GM23338 (cell line): ENCODE data around the gene SLC26A5. TPM values are rescaled to one million over a fixed set of nuclear protein-coding genes. Genes with fewer than 3 reads are reported as not detected.

ENCODE experiments used
- ATAC-seq: fragments of 200-7000 bp; cut with Tn5 transposase; 3 replicates; pipeline ENCODE4 v1.9.1; 2020
- DNase-seq: peaks from one replicate; pipeline ENCODE4 v3.0.0-alpha.2; 2015; ENCODE audit warnings: low spot score
- H2AFZ ChIP-seq: fragments of 200-600 bp; sonication (generic); 2 replicates; pipeline ENCODE4 v1.8.0; 2016; ENCODE audit warnings: antibody characterized with exemption, mild to moderate bottlenecking, moderate library complexity
- H3F3A ChIP-seq: fragments of 200-600 bp; sonication (generic); replicated peaks from 2 replicates; pipeline ENCODE4 v1.8.0; 2017; ENCODE audit warnings: antibody characterized with exemption, mixed run types, low read depth
- H3K27ac ChIP-seq: fragments of 200-600 bp; sonication (generic); 2 replicates; pipeline ENCODE4 v1.6.1; 2016; ENCODE audit warnings: low read depth
- H3K27me3 ChIP-seq: fragments of 200-600 bp; sonication (generic); 2 replicates; pipeline ENCODE4 v1.8.0; 2016; ENCODE audit warnings: mild to moderate bottlenecking, mixed run types, moderate library complexity; ENCODE audit not compliant: insufficient read depth
- H3K36me3 ChIP-seq: fragments of 200-600 bp; sonication (generic); 2 replicates; pipeline ENCODE4 v1.8.0; 2016; ENCODE audit warnings: mild to moderate bottlenecking; ENCODE audit not compliant: insufficient read depth
- H3K4me1 ChIP-seq: fragments of 200-600 bp; sonication (generic); 2 replicates; pipeline ENCODE4 v1.8.0; 2016; ENCODE audit warnings: mild to moderate bottlenecking, moderate library complexity; ENCODE audit not compliant: insufficient read depth
- H3K4me2 ChIP-seq: fragments of 200-600 bp; sonication (generic); 2 replicates; pipeline ENCODE4 v1.7.1; 2017; ENCODE audit warnings: mixed run types
- H3K4me3 ChIP-seq: fragments of 200-600 bp; sonication (generic); 2 replicates; pipeline ENCODE4 v1.6.1; 2016; ENCODE audit warnings: mixed run types
- H3K79me2 ChIP-seq: fragments of 200-600 bp; sonication (generic); replicated peaks from 2 replicates; pipeline ENCODE4 v1.8.0; 2017; ENCODE audit warnings: mild to moderate bottlenecking; ENCODE audit not compliant: insufficient read depth
- H3K9me2 ChIP-seq: fragments of 200-600 bp; sonication (generic); 2 replicates; pipeline ENCODE4 v1.8.0; 2017; ENCODE audit not compliant: insufficient read depth
- H4K20me1 ChIP-seq: fragments of 200-600 bp; sonication (generic); replicated peaks from 2 replicates; pipeline ENCODE4 v1.8.0; 2017; ENCODE audit warnings: mild to moderate bottlenecking; ENCODE audit not compliant: insufficient read depth
- H3K27ac Mint-ChIP-seq: 2 replicates; pipeline ENCODE4 v1.8.0; 2020; ENCODE audit warnings: inconsistent platforms, mild to moderate bottlenecking, moderate library complexity, mixed read lengths
- H3K27me3 Mint-ChIP-seq: 3 replicates; pipeline ENCODE4 v1.8.0; 2022; ENCODE audit warnings: low read depth, mild to moderate bottlenecking, moderate library complexity, mixed read lengths, inconsistent platforms; ENCODE audit not compliant: insufficient read depth, poor library complexity
- H3K36me3 Mint-ChIP-seq: 3 replicates; pipeline ENCODE4 v1.8.0; 2021; ENCODE audit warnings: low read depth, mild to moderate bottlenecking, inconsistent platforms, moderate library complexity, mixed read lengths
- H3K4me1 Mint-ChIP-seq: 3 replicates; pipeline ENCODE4 v1.8.0; 2020; ENCODE audit warnings: mild to moderate bottlenecking, inconsistent platforms, mixed read lengths
- H3K4me3 Mint-ChIP-seq: 3 replicates; pipeline ENCODE4 v1.8.0; 2021; ENCODE audit warnings: moderate library complexity, mild to moderate bottlenecking, inconsistent platforms, mixed read lengths
- H3K9me3 Mint-ChIP-seq: 3 replicates; pipeline ENCODE4 v1.8.0; 2020; ENCODE audit warnings: moderate library complexity, mild to moderate bottlenecking, inconsistent platforms, mixed read lengths
- ETS1 ChIP-seq: IDR thresholded peaks from 2 replicates; pipeline ENCODE4 v1.6.1; 2016; ENCODE audit warnings: antibody characterized with exemption
- EZH2 ChIP-seq: fragments of 200-600 bp; sonication (generic); IDR thresholded peaks from one replicate; pipeline ENCODE4 v1.8.0; 2017; ENCODE audit warnings: antibody characterized with exemption, mild to moderate bottlenecking, low read depth; ENCODE audit not compliant: unreplicated experiment
- JUNB ChIP-seq: IDR thresholded peaks from one replicate; pipeline ENCODE4 v1.6.1; 2016; ENCODE audit warnings: antibody characterized with exemption; ENCODE audit not compliant: unreplicated experiment
- REST ChIP-seq: IDR thresholded peaks from one replicate; pipeline ENCODE4 v1.6.1; 2018; ENCODE audit warnings: antibody characterized with exemption; ENCODE audit not compliant: unreplicated experiment
- STAT1 ChIP-seq: IDR thresholded peaks from one replicate; pipeline ENCODE4 v1.6.1; 2016; ENCODE audit warnings: antibody characterized with exemption; ENCODE audit not compliant: unreplicated experiment
- ZNF114 ChIP-seq: fragments of 250-450 bp; sonication (Bioruptor Pico); IDR thresholded peaks from 2 replicates; pipeline ENCODE4 v1.5.0; 2020; ENCODE audit warnings: mild to moderate bottlenecking, moderate library complexity
- polyA plus RNA-seq: library from polyadenylated mRNA; unstranded; fragments of >200 nt; fragmentation: Nextera tagmentation; extraction: Ambion mirVana; gene quantifications from 2 replicates; pipeline ENCODE4 v1.2.1, GENCODE V29; 2016
- total RNA-seq: library from RNA; depleted of rRNA; stranded (reverse); fragments of >200 nt; shearing (Covaris generic); gene quantifications from 2 replicates; pipeline ENCODE4 v1.2.3, GENCODE V29; 2014
- TF ChIP-seq, protein P1 (sequence below), 2 experiments: fragments of 200-600 bp in 1 of 2; sonication (generic) in 1 of 2; conservative IDR thresholded peaks; 2 replicates each; pipeline versions ENCODE4 v1.5.1 to v1.6.1; 2016 to 2017; ENCODE audit warnings: antibody characterized with exemption in 2 of 2, low read depth in 2 of 2, mild to moderate bottlenecking in 2 of 2, moderate library complexity in 1 of 2
- TF ChIP-seq, protein P2 (sequence below): fragments of 250-450 bp; sonication (Bioruptor Pico); IDR thresholded peaks from 2 replicates; pipeline ENCODE4 v1.5.0; 2020; ENCODE audit warnings: mild to moderate bottlenecking, moderate library complexity

SLC26A5 gene
- total and polyA plus RNA-seq, 2 experiments from 2014 or later = 0.49 to 1.0 TPM

DNA sequence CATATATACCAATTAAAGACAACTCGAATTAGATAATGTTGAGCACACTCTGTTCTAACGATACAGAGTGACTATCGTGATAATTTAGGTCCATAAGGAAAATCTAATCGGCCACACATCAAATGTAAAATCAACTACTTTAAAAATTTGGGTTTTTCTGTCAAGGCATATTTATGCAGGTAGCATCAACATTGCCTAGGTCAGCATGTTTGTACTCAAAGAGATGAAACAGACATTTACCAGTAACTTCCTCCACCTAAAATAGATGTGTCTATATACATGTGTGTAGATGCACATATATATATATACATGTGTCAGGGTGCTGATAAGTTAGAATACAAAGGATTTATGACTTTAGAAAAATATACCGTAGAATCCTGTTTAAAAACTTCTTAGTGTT, 76.6 kb downstream of the SLC26A5 start:
- no peaks in the 10 kb centered on the region for H3K27me3 ChIP-seq
- Mint-ChIP-seq H3K9me3 (no peaks in the 10 kb centered on the region), H3K36me3 (peaks cover 47% of the 10 kb centered on the region), H3K4me3 (no peak overlapping the region), H3K4me1 (no peaks in the 10 kb centered on the region), H3K27ac (no peak overlapping the region), H3K27me3 (peaks cover 1% of the 10 kb centered on the region)
- H2AFZ ChIP-seq = no peak overlapping the region
- no peak overlapping the region for H3K4me2 ChIP-seq
- H3F3A ChIP-seq = no peaks in the 10 kb centered on the region
- H3K36me3 ChIP-seq = peaks cover 37% of the 10 kb centered on the region
- H3K4me3 ChIP-seq = no peak overlapping the region
- DNase-seq (no peak), ATAC-seq (no peak)
- no peak overlapping the region for H3K27ac ChIP-seq
- H3K4me1 ChIP-seq = no peaks in the 10 kb centered on the region
- no peak for TF ChIP-seq REST
- no peak for TF ChIP-seq ETS1
- TF ChIP-seq, protein P1, sequence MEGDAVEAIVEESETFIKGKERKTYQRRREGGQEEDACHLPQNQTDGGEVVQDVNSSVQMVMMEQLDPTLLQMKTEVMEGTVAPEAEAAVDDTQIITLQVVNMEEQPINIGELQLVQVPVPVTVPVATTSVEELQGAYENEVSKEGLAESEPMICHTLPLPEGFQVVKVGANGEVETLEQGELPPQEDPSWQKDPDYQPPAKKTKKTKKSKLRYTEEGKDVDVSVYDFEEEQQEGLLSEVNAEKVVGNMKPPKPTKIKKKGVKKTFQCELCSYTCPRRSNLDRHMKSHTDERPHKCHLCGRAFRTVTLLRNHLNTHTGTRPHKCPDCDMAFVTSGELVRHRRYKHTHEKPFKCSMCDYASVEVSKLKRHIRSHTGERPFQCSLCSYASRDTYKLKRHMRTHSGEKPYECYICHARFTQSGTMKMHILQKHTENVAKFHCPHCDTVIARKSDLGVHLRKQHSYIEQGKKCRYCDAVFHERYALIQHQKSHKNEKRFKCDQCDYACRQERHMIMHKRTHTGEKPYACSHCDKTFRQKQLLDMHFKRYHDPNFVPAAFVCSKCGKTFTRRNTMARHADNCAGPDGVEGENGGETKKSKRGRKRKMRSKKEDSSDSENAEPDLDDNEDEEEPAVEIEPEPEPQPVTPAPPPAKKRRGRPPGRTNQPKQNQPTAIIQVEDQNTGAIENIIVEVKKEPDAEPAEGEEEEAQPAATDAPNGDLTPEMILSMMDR (conservative IDR thresholded peaks at IDR 0.05; ENCODE audit: low read depth in 2 of 2) = no peak
- no peak for TF ChIP-seq ZNF114 (CRISPR knock-in tag)
- TF ChIP-seq STAT1 = no peak
- TF ChIP-seq JUNB = no peak
- TF ChIP-seq, protein P2, sequence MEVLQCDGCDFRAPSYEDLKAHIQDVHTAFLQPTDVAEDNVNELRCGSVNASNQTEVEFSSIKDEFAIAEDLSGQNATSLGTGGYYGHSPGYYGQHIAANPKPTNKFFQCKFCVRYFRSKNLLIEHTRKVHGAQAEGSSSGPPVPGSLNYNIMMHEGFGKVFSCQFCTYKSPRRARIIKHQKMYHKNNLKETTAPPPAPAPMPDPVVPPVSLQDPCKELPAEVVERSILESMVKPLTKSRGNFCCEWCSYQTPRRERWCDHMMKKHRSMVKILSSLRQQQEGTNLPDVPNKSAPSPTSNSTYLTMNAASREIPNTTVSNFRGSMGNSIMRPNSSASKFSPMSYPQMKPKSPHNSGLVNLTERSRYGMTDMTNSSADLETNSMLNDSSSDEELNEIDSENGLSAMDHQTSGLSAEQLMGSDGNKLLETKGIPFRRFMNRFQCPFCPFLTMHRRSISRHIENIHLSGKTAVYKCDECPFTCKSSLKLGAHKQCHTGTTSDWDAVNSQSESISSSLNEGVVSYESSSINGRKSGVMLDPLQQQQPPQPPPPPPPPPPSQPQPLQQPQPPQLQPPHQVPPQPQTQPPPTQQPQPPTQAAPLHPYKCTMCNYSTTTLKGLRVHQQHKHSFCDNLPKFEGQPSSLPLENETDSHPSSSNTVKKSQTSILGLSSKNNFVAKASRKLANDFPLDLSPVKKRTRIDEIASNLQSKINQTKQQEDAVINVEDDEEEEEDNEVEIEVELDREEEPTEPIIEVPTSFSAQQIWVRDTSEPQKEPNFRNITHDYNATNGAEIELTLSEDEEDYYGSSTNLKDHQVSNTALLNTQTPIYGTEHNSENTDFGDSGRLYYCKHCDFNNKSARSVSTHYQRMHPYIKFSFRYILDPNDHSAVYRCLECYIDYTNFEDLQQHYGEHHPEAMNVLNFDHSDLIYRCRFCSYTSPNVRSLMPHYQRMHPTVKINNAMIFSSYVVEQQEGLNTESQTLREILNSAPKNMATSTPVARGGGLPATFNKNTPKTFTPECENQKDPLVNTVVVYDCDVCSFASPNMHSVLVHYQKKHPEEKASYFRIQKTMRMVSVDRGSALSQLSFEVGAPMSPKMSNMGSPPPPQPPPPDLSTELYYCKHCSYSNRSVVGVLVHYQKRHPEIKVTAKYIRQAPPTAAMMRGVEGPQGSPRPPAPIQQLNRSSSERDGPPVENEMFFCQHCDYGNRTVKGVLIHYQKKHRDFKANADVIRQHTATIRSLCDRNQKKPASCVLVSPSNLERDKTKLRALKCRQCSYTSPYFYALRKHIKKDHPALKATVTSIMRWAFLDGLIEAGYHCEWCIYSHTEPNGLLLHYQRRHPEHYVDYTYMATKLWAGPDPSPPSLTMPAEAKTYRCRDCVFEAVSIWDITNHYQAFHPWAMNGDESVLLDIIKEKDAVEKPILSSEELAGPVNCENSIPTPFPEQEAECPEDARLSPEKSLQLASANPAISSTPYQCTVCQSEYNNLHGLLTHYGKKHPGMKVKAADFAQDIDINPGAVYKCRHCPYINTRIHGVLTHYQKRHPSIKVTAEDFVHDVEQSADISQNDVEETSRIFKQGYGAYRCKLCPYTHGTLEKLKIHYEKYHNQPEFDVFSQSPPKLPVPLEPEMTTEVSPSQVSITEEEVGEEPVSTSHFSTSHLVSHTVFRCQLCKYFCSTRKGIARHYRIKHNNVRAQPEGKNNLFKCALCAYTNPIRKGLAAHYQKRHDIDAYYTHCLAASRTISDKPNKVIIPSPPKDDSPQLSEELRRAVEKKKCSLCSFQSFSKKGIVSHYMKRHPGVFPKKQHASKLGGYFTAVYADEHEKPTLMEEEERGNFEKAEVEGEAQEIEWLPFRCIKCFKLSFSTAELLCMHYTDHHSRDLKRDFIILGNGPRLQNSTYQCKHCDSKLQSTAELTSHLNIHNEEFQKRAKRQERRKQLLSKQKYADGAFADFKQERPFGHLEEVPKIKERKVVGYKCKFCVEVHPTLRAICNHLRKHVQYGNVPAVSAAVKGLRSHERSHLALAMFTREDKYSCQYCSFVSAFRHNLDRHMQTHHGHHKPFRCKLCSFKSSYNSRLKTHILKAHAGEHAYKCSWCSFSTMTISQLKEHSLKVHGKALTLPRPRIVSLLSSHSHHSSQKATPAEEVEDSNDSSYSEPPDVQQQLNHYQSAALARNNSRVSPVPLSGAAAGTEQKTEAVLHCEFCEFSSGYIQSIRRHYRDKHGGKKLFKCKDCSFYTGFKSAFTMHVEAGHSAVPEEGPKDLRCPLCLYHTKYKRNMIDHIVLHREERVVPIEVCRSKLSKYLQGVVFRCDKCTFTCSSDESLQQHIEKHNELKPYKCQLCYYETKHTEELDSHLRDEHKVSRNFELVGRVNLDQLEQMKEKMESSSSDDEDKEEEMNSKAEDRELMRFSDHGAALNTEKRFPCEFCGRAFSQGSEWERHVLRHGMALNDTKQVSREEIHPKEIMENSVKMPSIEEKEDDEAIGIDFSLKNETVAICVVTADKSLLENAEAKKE (CRISPR knock-in tag) = no peak
- no peak for TF ChIP-seq EZH2
- 0 out of 2 replicates have a peak, but pooled peaks cover 3% of the 10 kb centered on the region for H4K20me1 ChIP-seq
- no peaks in the 10 kb centered on the region for H3K79me2 ChIP-seq
- H3K9me2 ChIP-seq = no peaks in the 10 kb centered on the region
